Upper lobe of left lung (tissue), 6 donors: ENCODE results near the gene EAF2. TPM values are rescaled to one million over a fixed set of nuclear protein-coding genes. Genes with fewer than 3 reads are reported as not detected.

ENCODE experiments used
- ATAC-seq, 2 donors: fragments of 200-7000 bp; cut with Tn5 transposase; one replicate each; pipeline ENCODE4 v1.9.1; 2022; ENCODE audit warnings: mild to moderate bottlenecking in 2 of 2, moderate library complexity in 2 of 2; ENCODE audit not compliant: low FRiP score in 2 of 2
- DNase-seq, 2 donors: peaks; one replicate each; pipeline ENCODE4 v3.0.0-alpha.2; 2019 to 2020
- H3K27ac ChIP-seq, 4 donors: fragments of 200-600 bp; sonication (generic); one replicate each; pipeline ENCODE4 v1.5.1; 2016 to 2019
- H3K27me3 ChIP-seq, 4 donors: fragments of 200-600 bp; sonication (generic); one replicate each; pipeline ENCODE4 v1.5.1; 2017 to 2019
- H3K36me3 ChIP-seq, 4 donors: fragments of 200-600 bp; sonication (generic); one replicate each; pipeline ENCODE4 v1.5.1; 2016 to 2019
- H3K4me1 ChIP-seq, 4 donors: fragments of 200-600 bp; sonication (generic); one replicate each; pipeline ENCODE4 v1.5.1; 2018 to 2019
- H3K4me3 ChIP-seq, 4 donors: fragments of 200-600 bp; sonication (generic); one replicate each; pipeline ENCODE4 v1.5.1; 2017 to 2019; ENCODE audit warnings: mild to moderate bottlenecking in 2 of 4, moderate library complexity in 1 of 4
- H3K9me3 ChIP-seq, 4 donors: fragments of 200-600 bp; sonication (generic); one replicate each; pipeline ENCODE4 v1.5.1; 2018 to 2019
- CTCF ChIP-seq, 6 experiments: fragments of 450-650 bp in 4 of 6; fragments of 200-600 bp in 2 of 6; sonication (generic) in 2 of 6; IDR thresholded peaks; one replicate each; pipeline ENCODE4 v1.5.1; 2016 to 2019; ENCODE audit warnings: antibody characterized with exemption in 6 of 6
- EP300 ChIP-seq, 4 donors: sonication (generic); formaldehyde crosslinking; IDR thresholded peaks; one replicate each; pipeline ENCODE4 v1.5.1; 2017; ENCODE audit warnings: antibody characterized with exemption in 4 of 4, control low read depth in 2 of 4
- POLR2A ChIP-seq, 4 donors: fragments of 450-650 bp; IDR thresholded peaks; one replicate each; pipeline ENCODE4 v1.5.1; 2016 to 2017; ENCODE audit warnings: antibody characterized with exemption in 4 of 4, mild to moderate bottlenecking in 2 of 4
- POLR2AphosphoS5 ChIP-seq, 2 donors: sonication (generic); formaldehyde crosslinking; IDR thresholded peaks; one replicate each; pipeline ENCODE4 v1.5.1; 2017; ENCODE audit warnings: antibody characterized with exemption in 2 of 2
- WGBS, 2 donors: methylation state at CpG; one replicate each; pipeline ENCODE4 v1.1.5; 2017 to 2018; 5-methylcytosine and 5-hydroxymethylcytosine counted together
- total RNA-seq, 6 donors: library from RNA; depleted of rRNA in 4 of 6; stranded (reverse); fragments of >200 nt in 4 of 6; gene quantifications; one replicate each; pipeline versions ENCODE4 v1.1.0 to v1.2.1, GENCODE V29; 2016 to 2021
- donor health status: DM: no; HTN: no; CAD: no; lungs with moderate emphysema.
- donor health status: DM: no; HTN: yes; CAD: no; lungs with severe emphysema.

Gene EAF2
- total RNA-seq, 6 donors from 2014 or later, result 3.1 to 12.8 (median 7.4) TPM

GRCh38 chr3:121926380-121926779 lies 91.4 kb downstream of the EAF2 start:
- Histone ChIP-seq H3K36me3 (peaks cover 0 to 44% (median 3%) of the 10 kb centered on the region in 4 donors), H3K27me3 (no peaks in the 10 kb centered on the region), H3K4me3 (no peak overlapping the region), H3K9me3 (no peaks in the 10 kb centered on the region), H3K4me1 (no peaks in the 10 kb centered on the region), H3K27ac (no peak overlapping the region)
- DNase-seq (no peak), ATAC-seq (no peak)
- WGBS, 2 donors, result 92 to 100% methylated on average over 1 of the region's 1 CpG
- no peak for TF ChIP-seq CTCF (IDR thresholded peaks at IDR 0.05)
- TF ChIP-seq POLR2AphosphoS5 (IDR thresholded peaks at IDR 0.05), result no peak
- no peak for TF ChIP-seq EP300 (IDR thresholded peaks at IDR 0.05)
- TF ChIP-seq POLR2A (IDR thresholded peaks at IDR 0.05), result no peak

Other genes with a start within 250 kb of the EAF2 start
- not detected for gene FBXO40, start 241.8 kb upstream of the EAF2 start, total RNA-seq
- gene HCLS1, start 174.3 kb upstream of the EAF2 start, total RNA-seq, result 100 to 1,000 TPM in 4 of 6 donors, 10 to 100 TPM in 2; 71.7 to 234 (median 110) TPM
- 100 to 1,000 TPM in 1 of 6 donors, 10 to 100 TPM in 5; 46.4 to 116 (median 51.8) TPM for gene GOLGB1, start 85.5 kb upstream of the EAF2 start, total RNA-seq
- 10 to 100 TPM; 11.4 to 43.1 (median 19.8) TPM for gene IQCB1, start 149 bp upstream of the EAF2 start, total RNA-seq
- gene SLC15A2, start 59.2 kb downstream of the EAF2 start, total RNA-seq, result 10 to 100 TPM; 25.1 to 72.4 (median 40.8) TPM
- 1 to 10 TPM; 1.0 to 7.8 (median 6.4) TPM for gene ILDR1, start 187.0 kb downstream of the EAF2 start, total RNA-seq
- 10 to 100 TPM in 5 of 6 donors, 1 to 10 TPM in 1; 4.2 to 27.8 (median 14.4) TPM for gene CD86, start 220.2 kb downstream of the EAF2 start, total RNA-seq